Right atrium auricular region (tissue), 2 donors: ENCODE results near the gene ATP1A4. TPM values are rescaled to one million over a fixed set of nuclear protein-coding genes. Genes with fewer than 3 reads are reported as not detected.
A peak's percentile ranks its signal among the peaks of the same experiment; 100 is the strongest.

Experiments used
- DNase-seq: peaks from one replicate; pipeline ENCODE4 v3.0.0-alpha.2; 2019; ENCODE audit warnings: low spot score
- H3K27ac ChIP-seq, 2 donors: fragments of 200-600 bp; sonication (generic); 1 replicate in 1 of 2; 2 replicates in 1 of 2; pipeline ENCODE4 v1.5.1; 2016 to 2019
- H3K27me3 ChIP-seq, 2 donors: fragments of 200-600 bp; sonication (generic); one replicate each; pipeline versions ENCODE4 v1.5.1 to v1.6.0; 2017 to 2019
- H3K36me3 ChIP-seq: fragments of 200-600 bp; sonication (generic); one replicate; pipeline ENCODE4 v1.5.1; 2016
- H3K4me1 ChIP-seq, 2 donors: fragments of 200-600 bp; sonication (generic); one replicate each; pipeline versions ENCODE4 v1.5.1 to v1.6.0; 2017 to 2019
- H3K4me3 ChIP-seq, 2 donors: fragments of 200-600 bp; sonication (generic); 1 replicate in 1 of 2; 2 replicates in 1 of 2; pipeline ENCODE4 v1.5.1; 2017 to 2019; ENCODE audit warnings: mild to moderate bottlenecking in 1 of 2, moderate library complexity in 1 of 2
- H3K9me3 ChIP-seq, 2 donors: fragments of 200-600 bp; sonication (generic); one replicate each; pipeline ENCODE4 v1.5.1; 2019
- total RNA-seq, 2 donors: library from RNA; depleted of rRNA; stranded (reverse); fragments of >200 nt; gene quantifications; one replicate each; pipeline ENCODE4 v1.1.0, GENCODE V29; 2016
- TF ChIP-seq, protein P1 (sequence below), 2 donors: fragments of 200-600 bp; sonication (generic); IDR thresholded peaks; one replicate each; pipeline ENCODE4 v1.5.1; 2019; ENCODE audit warnings: antibody characterized with exemption in 2 of 2

Gene ATP1A4
- total RNA-seq, 2 donors from 2014 or later = not detected

DNA sequence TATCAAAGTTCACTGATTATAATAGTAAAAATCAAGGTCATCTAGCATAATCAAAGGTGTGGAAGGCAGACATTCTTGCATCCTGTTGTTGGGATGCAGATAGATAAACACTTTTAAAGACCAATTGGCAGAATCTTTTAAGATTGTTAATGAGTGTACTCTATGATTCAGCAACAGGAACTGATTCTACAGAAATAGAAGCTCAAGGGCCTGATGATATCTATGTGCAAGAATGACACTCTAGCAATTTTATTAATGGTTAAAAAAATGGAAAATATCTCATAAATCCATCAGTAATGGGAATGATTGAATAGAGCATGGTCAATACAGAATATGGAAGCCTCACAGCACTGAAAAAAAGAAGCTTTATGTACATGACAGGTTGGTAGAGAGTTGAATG is 2.2 kb upstream of the ATP1A4 start:
- peak overlapping the region in 1 of 2 donors; percentile 42 for H3K27ac ChIP-seq
- H3K36me3 ChIP-seq = no peaks in the 10 kb centered on the region
- no peaks in the 10 kb centered on the region for H3K9me3 ChIP-seq
- DNase-seq = no peak
- no peak overlapping the region for H3K4me3 ChIP-seq
- TF ChIP-seq, protein P1, sequence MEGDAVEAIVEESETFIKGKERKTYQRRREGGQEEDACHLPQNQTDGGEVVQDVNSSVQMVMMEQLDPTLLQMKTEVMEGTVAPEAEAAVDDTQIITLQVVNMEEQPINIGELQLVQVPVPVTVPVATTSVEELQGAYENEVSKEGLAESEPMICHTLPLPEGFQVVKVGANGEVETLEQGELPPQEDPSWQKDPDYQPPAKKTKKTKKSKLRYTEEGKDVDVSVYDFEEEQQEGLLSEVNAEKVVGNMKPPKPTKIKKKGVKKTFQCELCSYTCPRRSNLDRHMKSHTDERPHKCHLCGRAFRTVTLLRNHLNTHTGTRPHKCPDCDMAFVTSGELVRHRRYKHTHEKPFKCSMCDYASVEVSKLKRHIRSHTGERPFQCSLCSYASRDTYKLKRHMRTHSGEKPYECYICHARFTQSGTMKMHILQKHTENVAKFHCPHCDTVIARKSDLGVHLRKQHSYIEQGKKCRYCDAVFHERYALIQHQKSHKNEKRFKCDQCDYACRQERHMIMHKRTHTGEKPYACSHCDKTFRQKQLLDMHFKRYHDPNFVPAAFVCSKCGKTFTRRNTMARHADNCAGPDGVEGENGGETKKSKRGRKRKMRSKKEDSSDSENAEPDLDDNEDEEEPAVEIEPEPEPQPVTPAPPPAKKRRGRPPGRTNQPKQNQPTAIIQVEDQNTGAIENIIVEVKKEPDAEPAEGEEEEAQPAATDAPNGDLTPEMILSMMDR (IDR thresholded peaks at IDR 0.05) = no peak
- H3K27me3 ChIP-seq = no peaks in the 10 kb centered on the region
- H3K4me1 ChIP-seq = peaks cover 0 to 4% of the 10 kb centered on the region in 2 donors

DNA sequence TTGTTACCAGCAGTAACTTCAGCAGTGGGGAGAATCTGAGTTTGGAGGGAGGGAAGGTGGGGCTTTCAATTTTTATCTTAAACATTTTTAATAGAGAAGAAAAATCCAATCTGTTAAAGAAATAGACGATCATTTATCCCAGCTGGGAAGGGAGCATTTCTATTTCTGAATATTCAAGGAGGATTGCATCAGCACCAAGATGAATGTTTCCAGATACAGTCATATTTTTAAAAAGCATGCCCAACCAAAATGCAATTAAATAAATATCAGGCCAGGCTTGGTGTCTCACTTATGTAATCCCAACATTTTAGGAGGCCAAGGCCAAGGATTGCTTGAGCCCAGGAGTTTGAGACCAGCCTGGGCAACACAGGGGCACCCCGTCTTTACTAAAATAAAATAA is 1.7 kb upstream of the ATP1A4 start:
- no peak for DNase-seq
- H3K27me3 ChIP-seq = no peaks in the 10 kb centered on the region
- H3K4me3 ChIP-seq = no peak overlapping the region
- no peak overlapping the region for H3K27ac ChIP-seq
- H3K4me1 ChIP-seq = peaks cover 0 to 4% of the 10 kb centered on the region in 2 donors
- TF ChIP-seq, protein P1 (IDR thresholded peaks at IDR 0.05) = no peak
- H3K36me3 ChIP-seq = no peaks in the 10 kb centered on the region
- H3K9me3 ChIP-seq = no peaks in the 10 kb centered on the region

- no peaks in the 10 kb centered on the region for H3K27me3 ChIP-seq
- TF ChIP-seq, protein P1 (IDR thresholded peaks at IDR 0.05) = no peak
- no peaks in the 10 kb centered on the region for H3K36me3 ChIP-seq
- no peaks in the 10 kb centered on the region for H3K4me1 ChIP-seq
- DNase-seq = no peak
- H3K4me3 ChIP-seq = no peak overlapping the region
- H3K27ac ChIP-seq = no peak overlapping the region
- no peaks in the 10 kb centered on the region for H3K9me3 ChIP-seq
Observed at GRCh38 chr1:160154790-160155189, 3.4 kb downstream of the ATP1A4 start.

- TF ChIP-seq, protein P1 (IDR thresholded peaks at IDR 0.05) = no peak
- H3K9me3 ChIP-seq = no peaks in the 10 kb centered on the region
- DNase-seq = no peak
Observed at GRCh38 chr1:160156361-160156760, 5.0 kb downstream of the ATP1A4 start.

DNA sequence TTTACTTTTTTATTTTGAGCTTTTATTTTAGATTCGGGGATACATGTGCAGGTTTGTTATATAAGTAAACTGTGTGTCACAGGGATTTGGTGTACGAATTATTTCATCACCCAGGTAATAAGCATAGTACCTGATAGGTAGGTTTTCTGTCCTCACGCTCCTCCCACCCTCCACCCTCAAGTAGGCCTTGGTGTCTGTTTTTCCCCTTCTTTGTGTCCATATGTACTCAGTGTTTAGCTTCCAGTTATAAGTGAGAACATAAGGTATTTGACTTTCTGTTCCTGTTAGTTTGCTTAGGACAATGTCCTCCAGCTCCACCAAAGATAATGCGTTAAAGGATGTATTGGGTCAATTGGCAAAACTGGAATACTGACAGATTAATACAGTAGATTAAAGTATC is 5.8 kb downstream of the ATP1A4 start:
- H3K4me3 ChIP-seq = no peak overlapping the region
- TF ChIP-seq, protein P1 (IDR thresholded peaks at IDR 0.05) = no peak
- DNase-seq = no peak

More at GRCh38 chr1:160156361-160156760, 5.0 kb downstream of the ATP1A4 start:
- Histone ChIP-seq H3K27me3 (no peaks in the 10 kb centered on the region), H3K4me1 (no peaks in the 10 kb centered on the region), H3K4me3 (no peak overlapping the region), H3K27ac (no peak overlapping the region), H3K36me3 (no peaks in the 10 kb centered on the region)

GRCh38 chr1:160158031-160158430 is 6.6 kb downstream of the ATP1A4 start:
- no peak for DNase-seq
- Histone ChIP-seq H3K9me3 (no peaks in the 10 kb centered on the region), H3K27ac (no peak overlapping the region), H3K4me3 (no peak overlapping the region), H3K4me1 (no peaks in the 10 kb centered on the region), H3K36me3 (no peaks in the 10 kb centered on the region), H3K27me3 (no peaks in the 10 kb centered on the region)
- TF ChIP-seq, protein P1 (IDR thresholded peaks at IDR 0.05) = no peak

More for the DNA sequence above, 5.8 kb downstream of the ATP1A4 start:
- H3K27me3 ChIP-seq = no peaks in the 10 kb centered on the region
- H3K36me3 ChIP-seq = no peaks in the 10 kb centered on the region
- no peak overlapping the region for H3K27ac ChIP-seq
- H3K4me1 ChIP-seq = no peaks in the 10 kb centered on the region
- H3K9me3 ChIP-seq = no peaks in the 10 kb centered on the region
